AG04449 (cell line): ENCODE results near the gene MTRF1.

Source experiments
- CTCF ChIA-PET: fragments of 350-600 bp; formaldehyde crosslinking; extraction: SDS; loops from one replicate; lab custom pipeline; 2021; ENCODE audit warnings: antibody characterized with exemption; lab: Yijun Ruan, JAX
- POLR2A ChIA-PET: fragments of 400-600, 350-600 bp; formaldehyde crosslinking; extraction: SDS; loops from one replicate; lab custom pipeline; 2020; ENCODE audit warnings: antibody characterized with exemption, inconsistent platforms; lab: Yijun Ruan, JAX
- DNase-seq: peaks from one replicate; pipeline ENCODE4 v3.0.0-alpha.2; 2010; ENCODE audit warnings: low read depth, low spot score
- H3K4me3 ChIP-seq: 2 replicates; pipeline ENCODE4 v1.5.1; 2011; ENCODE audit warnings: low read depth, mild to moderate bottlenecking, control low read depth, low read length
- CTCF ChIP-seq: IDR thresholded peaks from one replicate; pipeline ENCODE4 v1.5.1; 2011; ENCODE audit warnings: mild to moderate bottlenecking, moderate library complexity, low read length, control low read depth, inconsistent platforms; ENCODE audit not compliant: insufficient read depth; ENCODE audit errors: missing control alignments

The MTRF1 gene

DNA sequence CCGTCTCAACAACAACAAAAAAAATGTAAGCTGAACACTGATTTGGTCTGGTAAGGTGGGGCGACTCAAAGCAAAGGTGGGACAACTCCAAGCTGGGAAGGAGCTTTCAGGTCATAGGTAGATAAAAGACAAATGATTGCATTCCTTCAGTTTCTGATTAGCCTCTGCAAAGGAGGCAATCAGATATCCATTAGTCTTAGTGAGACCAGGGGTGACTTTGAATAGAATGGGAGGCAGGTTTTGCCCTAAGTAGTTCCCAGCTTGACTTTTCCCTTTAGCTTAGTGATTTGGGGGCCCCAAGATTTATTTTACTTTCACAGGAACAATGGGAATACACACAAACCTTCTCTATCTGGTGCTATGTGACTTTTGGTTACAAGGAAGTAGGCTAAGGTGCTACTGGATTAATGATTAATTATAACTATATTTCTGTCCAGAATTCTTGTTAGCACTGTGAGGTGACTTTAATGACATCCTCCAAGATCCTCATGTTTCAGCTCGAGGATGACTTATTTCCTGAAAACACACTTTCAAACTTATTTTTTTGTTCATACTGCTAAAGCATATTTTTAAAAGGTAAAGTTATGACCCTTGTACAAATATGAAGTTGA lies 10.6 kb upstream of the MTRF1 start:
- ChIA-PET POLR2A (interaction anchor here (0.6 kb wide), 1 partner anchor 11 kb away, joined by 3 read pairs; no protein-coding TSS in a partner anchor), CTCF (no interaction called here)
- no peak for TF ChIP-seq CTCF
- no peak overlapping the region for H3K4me3 ChIP-seq
- no peak for DNase-seq

GRCh38 chr13:41271456-41272285 lies 8.3 kb upstream of the MTRF1 start:
- no peak overlapping the region for H3K4me3 ChIP-seq
- POLR2A ChIA-PET, result no interaction called here
- no peak for DNase-seq
- CTCF ChIA-PET, result interaction anchor here (0.5 kb wide), 1 partner anchor 49 kb away, joined by 3 read pairs; no protein-coding TSS in a partner anchor
- no peak for TF ChIP-seq CTCF

DNA sequence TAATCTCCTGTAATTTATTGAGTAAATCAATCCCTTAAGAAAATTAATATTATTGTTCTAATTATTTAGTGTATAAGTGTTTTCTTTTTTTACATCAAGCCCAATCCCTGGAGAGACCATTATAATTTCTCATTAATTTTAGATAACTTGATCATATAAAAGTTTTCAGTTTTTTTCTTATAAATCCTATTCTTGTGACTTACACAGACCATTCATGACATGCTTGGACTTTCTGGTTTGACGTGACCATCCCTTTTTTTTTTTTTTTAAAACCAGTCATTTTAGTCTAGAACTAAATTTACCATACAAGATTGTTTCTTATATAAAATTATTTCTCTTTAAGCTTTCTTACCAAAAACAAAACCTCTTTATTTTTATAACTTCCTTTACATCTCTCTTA lies 5.4 kb upstream of the MTRF1 start:
- no peak for DNase-seq
- ChIA-PET CTCF (no interaction called here), POLR2A (no interaction called here)
- no peak for TF ChIP-seq CTCF
- H3K4me3 ChIP-seq, result no peak overlapping the region

GRCh38 chr13:41267106-41267505 lies 3.7 kb upstream of the MTRF1 start:
- no peak for DNase-seq
- CTCF ChIA-PET, result no interaction called here
- POLR2A ChIA-PET, result no interaction called here
- no peak overlapping the region for H3K4me3 ChIP-seq
- no peak for TF ChIP-seq CTCF

DNA sequence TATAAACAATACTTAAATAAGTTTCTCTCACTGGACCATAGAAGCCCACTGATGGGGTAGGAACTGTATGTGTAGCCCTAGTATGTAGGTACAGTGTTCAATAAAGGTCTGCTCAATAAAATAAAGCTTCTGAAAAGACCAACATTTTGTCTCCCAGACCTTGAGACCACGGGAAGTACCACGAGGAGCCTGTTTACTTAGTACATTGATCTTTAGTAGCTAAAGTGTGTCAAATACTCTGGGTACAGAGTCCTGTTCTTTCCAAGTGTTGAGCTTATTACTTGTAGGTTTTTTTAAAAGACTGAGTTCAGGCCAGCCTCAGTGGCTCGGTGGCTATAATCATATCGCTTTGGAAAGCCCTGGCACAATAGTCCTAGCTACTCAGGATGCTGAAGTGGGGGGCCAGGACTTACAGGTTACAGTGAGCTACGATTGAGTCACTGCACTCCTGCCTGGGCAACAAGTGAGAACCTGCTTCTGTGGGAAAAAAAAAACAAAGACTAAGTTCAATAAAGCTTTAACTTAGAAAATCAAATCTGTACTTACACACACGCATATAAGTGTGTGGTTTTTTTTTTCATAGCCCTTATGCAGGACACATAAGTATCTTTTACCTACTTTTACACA lies 3.4 kb downstream of the MTRF1 start:
- POLR2A ChIA-PET, result no interaction called here
- CTCF ChIA-PET, result interaction anchor here (1.2 to 1.4 kb wide), 2 partner anchors 14 to 16 kb away, joined by 3 read pairs; no protein-coding TSS in a partner anchor

More for the DNA sequence above, 3.4 kb downstream of the MTRF1 start:
- no peak for DNase-seq
- no peak overlapping the region for H3K4me3 ChIP-seq
- TF ChIP-seq CTCF, result no peak
